Breast epithelium (tissue), 4 donors: ENCODE measurements around the gene RPP14. TPM values are rescaled to one million over a fixed set of nuclear protein-coding genes. Genes with fewer than 3 reads are reported as not detected.

Experiments used
- DNase-seq, 2 donors: peaks; one replicate each; pipeline ENCODE4 v3.0.0-alpha.2; 2019; ENCODE audit warnings: low spot score in 2 of 2
- H3K27ac ChIP-seq, 2 donors: fragments of 200-600 bp; sonication (generic) in 1 of 2; one replicate each; pipeline ENCODE4 v1.5.1; 2016 to 2019; ENCODE audit warnings: mild to moderate bottlenecking in 1 of 2
- H3K27me3 ChIP-seq, 2 donors: fragments of 200-600 bp; sonication (generic) in 1 of 2; one replicate each; pipeline versions ENCODE4 v1.5.1 to v1.6.0; 2017 to 2019; ENCODE audit warnings: control low read depth in 1 of 2, mild to moderate bottlenecking in 1 of 2
- H3K36me3 ChIP-seq: fragments of 200-600 bp; one replicate; pipeline ENCODE4 v1.5.1; 2019
- H3K4me1 ChIP-seq, 2 donors: fragments of 200-600 bp; sonication (generic); one replicate each; pipeline ENCODE4 v1.5.1; 2016 to 2019; ENCODE audit warnings: control low read depth in 1 of 2
- H3K4me3 ChIP-seq, 3 donors: fragments of 200-600 bp; sonication (generic); 1 replicate in 2 of 3; 2 replicates in 1 of 3; pipeline ENCODE4 v1.5.1; 2016 to 2019; ENCODE audit warnings: mild to moderate bottlenecking in 3 of 3, moderate library complexity in 2 of 3
- H3K9me3 ChIP-seq, 2 donors: fragments of 200-600 bp; sonication (generic) in 1 of 2; one replicate each; pipeline ENCODE4 v1.5.1; 2016 to 2019; ENCODE audit warnings: control low read depth in 1 of 2
- CTCF ChIP-seq, 3 donors: fragments of 450-650 bp; IDR thresholded peaks; one replicate each; pipeline ENCODE4 v1.5.1; 2016 to 2017; ENCODE audit warnings: antibody characterized with exemption in 3 of 3, mild to moderate bottlenecking in 3 of 3, moderate library complexity in 3 of 3
- POLR2A ChIP-seq: fragments of 450-650 bp; IDR thresholded peaks from one replicate; pipeline ENCODE4 v1.6.1; 2016; ENCODE audit warnings: antibody characterized with exemption, mild to moderate bottlenecking, moderate library complexity
- POLR2AphosphoS5 ChIP-seq, 3 donors: sonication (generic); formaldehyde crosslinking; IDR thresholded peaks; one replicate each; pipeline ENCODE4 v1.6.1; 2017; ENCODE audit warnings: antibody characterized with exemption in 3 of 3
- intact Hi-C: fragments of 100-400 bp; cut with DNase I; formaldehyde crosslinking; loops from one replicate; pipeline ENCODE4 v1.15.1; 2023; ENCODE audit warnings: low total_unique reads
- total RNA-seq, 3 donors: library from RNA; depleted of rRNA; stranded (reverse); fragments of >200 nt; gene quantifications; one replicate each; pipeline ENCODE4 v1.1.0, GENCODE V29; 2016

Gene RPP14
- total RNA-seq, 3 donors from 2014 or later = 6.2 to 11.0 (median 10.8) TPM

DNA sequence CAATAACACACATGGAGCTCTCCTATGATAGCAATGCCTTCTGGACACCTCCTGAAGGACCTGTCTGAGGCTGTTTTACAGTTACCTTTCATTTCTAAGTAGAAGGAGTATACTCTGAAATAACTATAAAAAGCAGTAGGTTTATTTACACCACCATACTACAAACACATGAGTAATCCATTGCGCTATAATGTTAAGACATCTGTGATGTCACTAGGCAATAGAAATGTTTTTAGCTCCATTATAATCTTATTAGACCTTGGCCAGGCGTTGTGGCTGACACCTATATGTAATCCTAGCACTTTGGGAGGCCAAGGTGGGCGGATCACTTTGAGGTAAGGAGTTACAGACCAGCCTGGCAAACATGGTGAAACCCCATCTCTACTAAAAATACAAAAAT, 51.4 kb downstream of the RPP14 start:
- H3K27me3 ChIP-seq = no peaks in the 10 kb centered on the region
- TF ChIP-seq CTCF (IDR thresholded peaks at IDR 0.05) (no peak), POLR2A (no peak), POLR2AphosphoS5 (IDR thresholded peaks at IDR 0.05) (no peak)
- no peaks in the 10 kb centered on the region for H3K4me1 ChIP-seq

DNA sequence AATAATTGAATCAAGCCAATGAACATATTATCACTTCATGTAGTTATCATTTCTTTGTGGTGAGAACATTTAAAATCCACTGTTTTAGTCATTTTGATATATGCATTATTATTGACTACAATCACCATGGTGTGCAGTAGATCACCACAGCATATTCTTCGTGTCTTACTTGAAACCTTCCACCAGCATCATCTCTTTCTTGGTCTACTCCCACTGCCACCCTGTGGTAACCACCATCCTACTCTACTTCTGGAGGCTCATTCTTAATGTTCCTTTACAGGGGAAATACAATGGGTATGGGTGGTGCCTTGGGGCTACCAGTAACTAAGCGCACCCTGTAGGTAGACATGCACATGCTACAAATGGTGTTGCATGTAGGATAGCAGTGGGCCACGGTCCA, 52.0 kb downstream of the RPP14 start:
- no peaks in the 10 kb centered on the region for H3K27me3 ChIP-seq
- no peaks in the 10 kb centered on the region for H3K4me1 ChIP-seq
- no peak overlapping the region for H3K27ac ChIP-seq
- H3K36me3 ChIP-seq = no peaks in the 10 kb centered on the region
- no peak overlapping the region for H3K4me3 ChIP-seq
- DNase-seq = no peak
- H3K9me3 ChIP-seq = no peaks in the 10 kb centered on the region
- intact Hi-C loops = no loop called here
- no peak for TF ChIP-seq POLR2AphosphoS5 (IDR thresholded peaks at IDR 0.05)
- TF ChIP-seq CTCF (IDR thresholded peaks at IDR 0.05) = no peak
- TF ChIP-seq POLR2A = no peak

More for the DNA sequence above, 51.4 kb downstream of the RPP14 start:
- intact Hi-C loops = no loop called here
- Histone ChIP-seq H3K36me3 (no peaks in the 10 kb centered on the region), H3K27ac (no peak overlapping the region), H3K4me3 (no peak overlapping the region), H3K9me3 (no peaks in the 10 kb centered on the region)
- no peak for DNase-seq

GRCh38 chr3:58358808-58359207, 52.8 kb downstream of the RPP14 start:
- H3K4me1 ChIP-seq = no peaks in the 10 kb centered on the region
- no peaks in the 10 kb centered on the region for H3K36me3 ChIP-seq
- no peak for DNase-seq

DNA sequence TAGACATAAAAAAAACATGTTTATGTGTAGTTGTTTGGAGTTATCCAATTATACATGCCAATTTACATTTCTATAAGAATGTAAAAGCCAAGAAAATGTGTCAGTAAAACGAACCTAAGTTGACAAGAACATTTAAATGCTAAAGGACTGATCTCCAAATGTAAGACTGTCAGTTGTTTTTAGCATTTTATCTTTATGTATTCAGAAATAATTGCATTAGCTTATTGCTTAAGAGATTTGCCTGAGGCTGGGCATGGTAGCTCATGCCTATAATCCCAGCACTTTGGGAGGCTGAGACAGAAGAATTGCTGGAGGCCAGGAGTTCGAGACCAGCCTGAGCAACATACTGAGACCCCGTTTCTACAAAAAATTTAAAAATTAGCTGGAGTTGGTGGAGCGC, 53.6 kb downstream of the RPP14 start:
- no peaks in the 10 kb centered on the region for H3K36me3 ChIP-seq
- no peak for DNase-seq
- no peak overlapping the region for H3K27ac ChIP-seq
- H3K4me3 ChIP-seq = no peak overlapping the region
- intact Hi-C loops = no loop called here
- H3K27me3 ChIP-seq = no peaks in the 10 kb centered on the region
- TF ChIP-seq POLR2A (no peak), POLR2AphosphoS5 (IDR thresholded peaks at IDR 0.05) (no peak), CTCF (IDR thresholded peaks at IDR 0.05) (no peak)
- H3K9me3 ChIP-seq = no peaks in the 10 kb centered on the region
- no peaks in the 10 kb centered on the region for H3K4me1 ChIP-seq

More at GRCh38 chr3:58358808-58359207, 52.8 kb downstream of the RPP14 start:
- Histone ChIP-seq H3K4me3 (no peak overlapping the region), H3K27ac (no peak overlapping the region), H3K9me3 (no peaks in the 10 kb centered on the region), H3K27me3 (no peaks in the 10 kb centered on the region)
- intact Hi-C loops = no loop called here
- no peak for TF ChIP-seq CTCF (IDR thresholded peaks at IDR 0.05)
- TF ChIP-seq POLR2AphosphoS5 (IDR thresholded peaks at IDR 0.05) = no peak
- no peak for TF ChIP-seq POLR2A

DNA sequence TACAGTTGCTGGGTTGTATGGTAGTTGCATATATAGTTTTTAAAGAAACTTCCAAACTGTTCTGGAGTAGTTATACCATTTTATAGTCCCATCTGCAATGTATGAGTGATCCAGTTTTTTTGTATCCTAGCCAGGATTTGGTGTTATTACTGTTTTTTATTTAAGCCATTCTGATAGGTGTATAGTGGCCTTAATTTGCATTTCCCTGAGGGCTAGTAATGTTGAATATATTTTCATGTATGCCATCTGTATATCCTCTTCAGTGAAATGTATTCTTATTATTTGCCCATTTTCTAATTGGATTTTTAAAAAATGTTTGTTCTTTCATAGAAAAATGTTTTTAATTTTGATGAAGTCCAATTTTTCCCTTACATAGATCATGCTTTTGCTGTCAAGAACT, 55.8 kb downstream of the RPP14 start:
- no peaks in the 10 kb centered on the region for H3K36me3 ChIP-seq
- no peaks in the 10 kb centered on the region for H3K9me3 ChIP-seq
- no peak overlapping the region for H3K27ac ChIP-seq
- no peaks in the 10 kb centered on the region for H3K27me3 ChIP-seq
- intact Hi-C loops = no loop called here
- no peaks in the 10 kb centered on the region for H3K4me1 ChIP-seq
- no peak overlapping the region for H3K4me3 ChIP-seq
- TF ChIP-seq POLR2AphosphoS5 (IDR thresholded peaks at IDR 0.05) = no peak
- no peak for TF ChIP-seq CTCF (IDR thresholded peaks at IDR 0.05)
- TF ChIP-seq POLR2A = no peak
- DNase-seq = no peak
